HG03575 (cell line): ENCODE data around the gene CIBAR2.

Experiments
- ATAC-seq: cut with Tn5 transposase; IDR thresholded peaks from one replicate; pipeline ENCODE4 v1.9.1; 2021; ENCODE audit not compliant: unreplicated experiment, insufficient number of reproducible peaks, low FRiP score; ENCODE audit errors: extremely low read depth

The CIBAR2 gene

GRCh38 chr16:85112364-85112763 lies at the start of gene CIBAR2:
Gene CIBAR2, minus strand, starts transcription at chr16:85112472. Its CDS starts 120 bp downstream, at chr16:85112352.
- ATAC-seq, result no peak

GRCh38 chr16:85159179-85159980 lies 47.1 kb upstream of the CIBAR2 start:
- ATAC-seq, result no peak

- ATAC-seq, result no peak
Observed at GRCh38 chr16:85158743-85159178, 46.5 kb upstream of the CIBAR2 start.

GRCh38 chr16:85157813-85158742 lies 45.8 kb upstream of the CIBAR2 start:
- no peak for ATAC-seq

DNA sequence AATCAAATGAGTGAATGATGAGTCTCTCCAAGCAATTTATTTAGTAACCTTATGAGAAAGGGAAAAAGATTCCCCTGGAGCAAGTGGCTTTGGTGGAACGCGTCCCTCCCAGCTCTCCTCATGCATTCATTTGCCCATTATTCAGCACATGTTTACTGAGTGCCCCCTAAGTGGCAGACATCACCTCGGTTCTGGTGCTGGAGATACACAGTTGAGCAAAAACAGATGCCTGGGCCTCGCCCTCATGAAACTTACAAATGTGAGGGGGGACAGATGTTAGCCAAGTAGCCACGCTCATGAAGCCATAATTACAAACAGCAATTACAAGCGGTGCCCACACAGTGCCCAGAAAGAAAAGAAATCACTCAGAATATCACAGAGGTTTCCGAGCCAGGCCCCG lies 45.1 kb upstream of the CIBAR2 start:
- no peak for ATAC-seq

GRCh38 chr16:85156869-85157268 lies 44.6 kb upstream of the CIBAR2 start:
- ATAC-seq, result no peak

DNA sequence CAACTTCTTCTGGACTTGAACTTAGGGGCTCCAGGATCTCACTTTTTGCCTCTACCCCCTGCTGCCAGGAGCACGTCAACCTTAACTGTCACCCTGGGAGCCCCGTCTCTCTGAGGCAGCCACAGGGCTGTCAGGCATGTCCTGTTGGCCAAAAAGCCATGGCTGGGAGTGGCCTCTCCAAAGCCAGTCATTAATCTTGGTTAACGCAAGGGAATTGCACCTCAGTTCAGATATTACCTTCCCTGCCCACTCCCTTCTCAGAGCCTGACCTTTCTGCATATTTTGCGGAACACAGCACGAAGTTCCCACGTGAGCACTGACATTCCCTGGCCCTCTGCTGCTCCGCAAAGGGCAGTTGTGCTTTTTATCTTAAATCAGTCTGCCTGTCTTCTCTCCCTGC lies 44.2 kb upstream of the CIBAR2 start:
- ATAC-seq, result no peak

- ATAC-seq, result no peak
Observed at GRCh38 chr16:85153656-85154091, 41.4 kb upstream of the CIBAR2 start.

DNA sequence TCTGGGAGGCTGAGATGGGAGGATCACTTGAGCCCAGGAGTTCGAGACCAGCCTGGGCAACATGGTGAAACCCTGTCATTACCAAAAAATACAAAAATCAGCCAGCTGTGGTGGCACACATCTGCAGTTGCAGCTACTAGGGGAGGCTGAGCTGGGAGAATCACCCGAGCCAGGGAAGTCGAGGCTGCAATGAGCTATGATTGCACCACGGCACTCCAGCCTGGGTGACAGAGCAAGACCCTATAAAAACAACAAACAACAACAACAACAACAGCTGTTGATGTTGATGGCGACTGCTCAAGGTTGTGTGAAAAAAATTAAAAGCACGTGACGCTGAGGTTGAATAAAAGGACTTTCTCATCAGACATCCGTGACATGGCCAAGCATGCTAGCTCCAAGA lies 40.8 kb upstream of the CIBAR2 start:
- no peak for ATAC-seq

DNA sequence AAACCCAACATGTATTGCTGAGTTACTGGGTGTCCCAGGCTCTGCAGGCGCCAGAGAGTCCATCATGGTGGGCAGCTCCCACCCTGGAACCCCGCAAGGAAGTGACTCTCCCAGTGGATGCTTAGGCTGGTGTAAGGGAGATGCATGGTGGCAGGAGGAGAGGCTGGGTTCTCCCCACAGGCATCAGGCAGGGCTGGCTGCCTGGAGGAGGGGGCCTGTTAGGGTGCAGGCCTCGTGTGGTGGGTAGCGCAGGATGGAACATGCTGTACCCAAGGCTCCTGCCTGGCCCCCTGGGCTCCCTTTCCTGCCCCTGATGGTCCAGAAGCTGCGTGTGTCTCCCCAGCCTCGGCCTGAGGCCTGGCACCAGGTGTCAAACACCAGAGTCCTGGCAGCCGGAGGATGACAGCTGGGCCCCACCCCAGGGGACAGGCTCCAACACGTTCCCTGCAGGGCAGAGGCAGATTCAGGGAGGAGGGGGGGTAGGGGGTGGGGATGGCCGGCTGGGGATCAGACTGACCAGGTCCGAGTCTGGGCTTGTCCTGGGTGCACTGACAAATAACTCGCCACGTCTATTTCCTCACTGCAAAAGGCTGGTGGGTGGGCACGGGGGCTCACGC lies 40.2 kb upstream of the CIBAR2 start:
- no peak for ATAC-seq

GRCh38 chr16:85151603-85152413 lies 39.5 kb upstream of the CIBAR2 start:
- ATAC-seq, result no peak

- ATAC-seq, result no peak
Observed at GRCh38 chr16:85151079-85151602, 38.9 kb upstream of the CIBAR2 start.

DNA sequence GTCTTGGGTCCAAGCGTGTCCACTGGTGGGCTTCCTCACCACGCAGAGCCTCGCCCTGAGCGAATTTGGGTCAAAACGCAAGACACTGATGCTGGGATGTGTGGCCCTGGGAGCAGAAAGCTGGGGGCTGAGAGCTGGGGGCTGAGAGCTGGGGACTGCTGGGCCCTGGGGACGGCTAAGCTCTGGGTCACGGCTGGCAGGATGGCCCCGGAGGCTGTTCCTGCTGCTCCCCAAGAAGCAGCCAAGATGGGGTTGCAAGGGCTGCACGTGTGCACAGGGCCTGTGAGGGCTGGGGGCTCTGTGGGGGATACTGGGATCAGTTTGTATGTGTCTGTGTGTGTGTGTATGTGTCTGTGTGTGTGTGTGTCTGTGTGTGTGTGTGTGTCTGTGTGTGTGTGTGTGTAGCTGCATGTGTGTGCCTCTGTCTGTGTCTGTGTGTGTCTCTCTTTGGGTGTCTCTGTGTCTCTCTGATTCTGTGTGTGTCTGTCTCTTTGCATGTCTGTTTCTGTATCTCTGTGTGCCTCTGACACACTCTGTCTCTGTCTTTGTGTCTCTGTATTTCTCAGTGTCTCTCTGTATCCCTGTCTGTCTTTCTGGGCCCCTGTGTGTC lies 38.2 kb upstream of the CIBAR2 start:
- ATAC-seq, result no peak

DNA sequence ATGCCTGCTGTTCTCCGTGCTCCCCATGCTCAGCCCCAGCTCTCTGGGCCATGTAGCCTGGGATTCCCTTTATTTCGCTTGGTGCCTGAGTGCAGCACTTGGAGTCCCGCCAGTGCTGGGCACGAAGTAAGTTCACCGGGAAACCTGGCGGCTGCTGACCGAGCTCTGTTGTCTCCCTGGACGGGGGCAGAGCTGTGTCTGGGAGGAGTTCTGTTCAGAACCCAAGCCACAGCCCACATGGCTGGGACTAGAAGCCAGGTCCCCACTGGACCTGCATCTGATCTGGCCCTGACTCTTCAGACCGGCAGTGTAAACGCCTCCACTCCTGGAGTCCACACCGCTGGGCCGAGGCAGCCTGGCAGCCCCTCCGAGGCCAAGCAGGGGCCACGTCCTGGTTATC lies 37.5 kb upstream of the CIBAR2 start:
- no peak for ATAC-seq

DNA sequence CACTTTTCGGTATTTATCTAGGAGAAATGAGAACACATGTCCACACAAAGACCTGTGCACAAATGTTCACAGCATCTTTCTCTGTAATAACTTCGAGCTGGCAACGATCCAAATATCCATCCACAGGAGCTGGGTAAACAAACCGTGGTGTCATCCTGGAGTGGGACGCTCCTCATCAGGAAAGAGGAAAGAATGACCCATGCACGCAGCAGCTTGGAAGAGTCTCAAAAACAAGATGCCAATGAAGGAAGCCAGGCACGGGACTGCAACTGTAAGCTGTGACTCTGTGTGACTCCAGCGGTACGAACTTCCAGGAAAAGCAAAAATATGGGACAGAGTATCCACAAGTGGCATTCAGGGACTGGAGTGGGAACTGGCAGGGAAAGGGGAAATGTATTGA lies 36.7 kb upstream of the CIBAR2 start:
- ATAC-seq, result no peak

- ATAC-seq, result no peak
Observed at GRCh38 chr16:85146922-85147651, 34.8 kb upstream of the CIBAR2 start.

GRCh38 chr16:85146532-85146797 lies 34.2 kb upstream of the CIBAR2 start:
- no peak for ATAC-seq
